GM12892 (cell line): ENCODE results near the gene ZSCAN12.

ENCODE experiments used
- POLR2A ChIP-seq: IDR thresholded peaks from 2 replicates; pipeline ENCODE4 v1.6.1; 2011; ENCODE audit warnings: low read depth, low read length, control low read depth
- POLR2AphosphoS5 ChIP-seq: IDR thresholded peaks from 2 replicates; pipeline ENCODE4 v1.6.1; 2011; ENCODE audit warnings: low read depth, low read length, control low read depth
- TAF1 ChIP-seq: IDR thresholded peaks from 2 replicates; pipeline ENCODE4 v1.6.1; 2011; ENCODE audit warnings: low read depth, mild to moderate bottlenecking, control low read depth, low read length, borderline replicate concordance

GRCh38 chr6:28360961-28361360 is 38.6 kb downstream of the ZSCAN12 start:
- TF ChIP-seq POLR2A = no peak
- TF ChIP-seq POLR2AphosphoS5 = no peak
- no peak for TF ChIP-seq TAF1
